ENCODE measurements around the gene PLCZ1.
"Not testable (repeated sequence)": the region's sequence is repeated elsewhere in the genome, so short reads cannot be mapped to it uniquely, and the experiment has no call there.

Gene PLCZ1

DNA sequence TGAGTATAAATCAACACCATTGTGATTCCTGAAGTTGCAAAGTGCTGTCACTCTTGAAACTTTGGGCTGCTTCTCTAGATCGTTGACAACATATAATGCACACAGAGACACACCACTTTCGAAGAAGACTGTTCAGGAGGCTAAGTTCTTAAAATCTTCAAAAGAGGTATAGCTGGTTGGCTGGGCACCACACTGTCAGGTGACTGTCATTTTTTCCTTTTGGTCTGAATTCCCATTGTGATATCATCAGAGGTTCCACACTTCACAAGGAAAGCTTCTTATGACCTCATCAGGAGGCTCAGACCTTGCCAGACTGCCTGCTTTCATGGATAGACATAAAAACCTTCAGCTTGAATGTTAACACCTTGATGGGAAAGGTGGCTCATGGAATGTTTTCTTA, at the start of gene PLCZ1, which contains the start of gene CAPZA3:
Gene PLCZ1, minus strand, starts transcription at position 194 of the 400 bp plus-strand sequence. CDS start 641 bp downstream, outside the sequence.
Gene CAPZA3, plus strand, starts transcription at position 301 of the 400 bp plus-strand sequence. CDS start 150 bp downstream, outside the sequence.
- DNase-seq (ENCODE audit: low spot score) = no peak

GRCh38 chr12:18785465-18785864, 47.7 kb upstream of the PLCZ1 start:
- DNase-seq (ENCODE audit: low spot score) = not testable (repeated sequence)

GRCh38 chr12:18782827-18783226, 45.0 kb upstream of the PLCZ1 start:
- no peak for DNase-seq (ENCODE audit: low spot score)

GRCh38 chr12:18766479-18766878, 28.7 kb upstream of the PLCZ1 start:
- not testable (repeated sequence) for DNase-seq (ENCODE audit: low spot score)

- no peak for DNase-seq (ENCODE audit: low spot score)
Observed at GRCh38 chr12:18755341-18755740, 17.5 kb upstream of the PLCZ1 start.

DNA sequence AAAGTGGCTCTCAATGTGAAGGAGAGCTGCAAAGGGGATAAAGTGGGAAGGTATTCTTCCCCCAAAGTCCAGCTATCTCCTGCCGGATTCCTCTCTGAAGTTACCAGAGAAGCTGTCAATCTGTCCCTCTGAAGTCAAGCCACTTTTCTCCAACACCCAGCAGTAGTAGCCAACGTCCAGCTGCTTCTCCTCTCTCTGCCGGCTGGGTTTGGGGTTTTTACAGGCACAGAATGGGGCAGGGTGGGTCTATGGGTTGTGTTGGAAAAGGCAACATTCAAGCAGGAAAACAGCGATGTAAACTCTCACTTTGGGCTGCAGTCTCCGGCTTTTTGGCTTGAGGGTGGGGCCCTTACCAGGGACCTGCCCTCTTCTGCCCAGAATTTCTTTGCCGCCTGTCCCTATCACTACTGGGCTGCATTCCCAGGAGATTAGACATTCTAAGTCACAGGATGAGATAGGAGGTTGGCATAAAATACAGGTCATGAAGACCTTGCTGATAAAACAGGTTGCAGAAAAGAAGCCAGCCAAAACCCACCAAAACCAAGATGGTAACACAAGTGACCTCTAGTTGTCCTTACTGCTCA, 16.4 kb upstream of the PLCZ1 start:
- no peak for DNase-seq (ENCODE audit: low spot score)

DNA sequence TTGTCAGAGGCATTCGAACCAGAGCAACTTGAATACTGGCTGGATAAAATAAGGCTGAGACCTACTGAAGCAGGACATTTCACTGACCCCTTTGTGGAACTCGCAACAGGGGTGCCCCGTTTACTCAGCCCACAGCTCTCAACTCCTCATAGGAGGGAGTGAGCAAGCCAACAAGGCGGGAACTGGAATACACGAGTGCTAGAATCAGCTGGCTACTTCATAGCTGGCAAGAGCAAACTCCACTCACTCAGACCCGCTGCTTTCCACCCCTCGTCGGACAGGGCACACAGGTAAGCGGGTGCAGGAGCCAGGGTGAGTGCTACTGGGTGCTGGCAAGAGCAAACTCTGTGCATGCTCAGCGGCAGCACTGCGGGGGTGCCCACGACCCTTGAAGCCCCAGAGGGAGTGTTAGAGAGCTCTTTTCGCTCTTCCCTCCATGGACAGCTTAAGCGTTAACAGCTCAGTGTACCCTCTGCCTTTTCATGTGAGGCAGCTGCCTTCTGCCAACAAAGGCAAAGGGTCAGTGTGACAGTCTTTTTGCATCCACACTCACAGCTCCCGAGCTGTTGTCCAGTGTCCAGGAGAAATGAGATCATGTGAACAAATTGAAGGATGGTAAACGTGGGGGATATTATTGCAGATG, 15.8 kb upstream of the PLCZ1 start:
- DNase-seq (ENCODE audit: low spot score) = no peak

DNA sequence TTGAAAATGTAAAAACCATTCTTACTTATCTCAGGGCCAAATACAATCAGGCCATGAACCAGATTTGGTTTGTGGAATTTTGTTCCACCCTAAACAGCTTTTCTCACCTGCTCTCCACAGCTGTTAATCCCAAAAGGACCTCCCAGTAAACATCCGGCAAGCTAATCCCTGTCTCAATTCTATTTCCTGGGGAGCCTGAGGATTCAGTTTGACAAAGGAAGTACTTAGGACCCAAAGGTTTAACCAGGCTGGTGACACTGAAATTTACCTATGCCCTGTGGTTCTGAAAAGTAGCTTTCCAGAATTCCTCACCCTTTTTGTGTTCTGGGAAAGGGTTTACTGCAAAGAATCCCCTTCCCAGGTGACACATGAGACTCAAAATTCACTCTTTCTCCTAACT, 15.1 kb upstream of the PLCZ1 start:
- DNase-seq (ENCODE audit: low spot score) = no peak

- DNase-seq (ENCODE audit: low spot score) = no peak
Observed at GRCh38 chr12:18752280-18752920, 14.6 kb upstream of the PLCZ1 start.

DNA sequence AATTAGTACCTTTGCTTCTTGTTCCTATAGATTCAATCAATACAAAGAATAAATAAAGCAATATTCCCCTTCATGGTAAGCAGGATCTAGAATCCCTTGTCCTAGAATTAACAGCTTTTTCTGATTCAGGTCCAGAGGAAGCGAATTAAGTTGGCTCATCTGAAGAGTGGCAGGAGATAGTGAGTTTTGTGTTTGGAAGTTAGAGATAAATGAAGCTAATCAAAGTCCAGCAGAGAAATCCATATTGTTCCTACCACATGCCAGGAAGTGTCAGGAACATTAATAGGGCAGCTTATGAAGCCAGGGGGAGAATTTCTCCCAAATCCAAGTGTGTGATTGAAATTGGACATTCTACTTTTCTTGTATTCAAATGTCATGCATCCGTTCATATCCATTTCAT, 14.1 kb upstream of the PLCZ1 start:
- no peak for DNase-seq (ENCODE audit: low spot score)

DNA sequence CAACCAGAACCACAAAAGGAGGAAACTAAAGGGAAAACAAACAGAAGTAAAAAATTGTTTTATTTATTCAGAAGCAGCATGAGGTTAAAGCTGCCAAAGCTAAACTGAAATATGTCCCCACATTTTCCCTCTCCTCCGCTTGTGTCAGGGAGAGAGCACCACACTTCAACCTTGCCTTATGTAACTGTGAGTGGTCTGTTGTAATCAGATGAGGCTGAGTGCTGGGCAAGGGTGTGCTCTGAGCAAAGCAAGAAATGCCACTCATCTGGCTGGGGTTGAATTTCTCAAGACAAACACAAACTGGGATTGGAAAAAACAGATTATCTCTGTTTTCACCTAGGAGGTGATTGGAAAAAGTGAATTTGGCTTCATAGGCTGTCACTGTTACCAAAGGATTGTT, 12.3 kb upstream of the PLCZ1 start:
- no peak for DNase-seq (ENCODE audit: low spot score)

DNA sequence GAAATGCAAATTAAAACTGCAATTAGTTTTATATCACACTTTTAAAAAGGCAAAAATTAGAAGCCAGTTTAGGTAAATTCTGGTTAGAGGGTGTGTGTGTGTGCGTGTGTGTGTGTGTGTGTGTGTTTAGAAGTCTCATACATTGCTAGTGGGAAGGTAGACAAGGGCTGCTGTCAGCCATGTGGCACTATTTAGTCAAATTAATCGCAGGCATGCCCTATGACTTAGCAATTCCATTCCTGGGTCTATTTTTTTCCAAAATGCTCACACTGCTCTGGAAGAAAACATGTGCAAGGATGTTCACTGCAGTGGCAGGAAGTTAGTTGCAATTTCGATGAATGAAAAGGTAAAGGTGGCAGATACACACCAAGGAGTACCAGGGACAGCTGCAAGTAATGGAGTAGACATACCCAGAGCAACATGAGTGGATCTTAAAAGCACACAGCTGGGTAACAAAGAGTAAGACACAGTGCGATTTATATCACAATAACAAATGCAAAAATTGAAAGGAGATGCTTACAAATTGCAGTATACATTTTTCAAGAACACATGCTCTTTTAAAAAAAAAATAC, 11.7 kb upstream of the PLCZ1 start:
- DNase-seq (ENCODE audit: low spot score) = no peak

- DNase-seq (ENCODE audit: low spot score) = no peak
Observed at GRCh38 chr12:18747895-18748294, 10.1 kb upstream of the PLCZ1 start.

- no peak for DNase-seq (ENCODE audit: low spot score)
Observed at GRCh38 chr12:18731156-18731555, 6.7 kb downstream of the PLCZ1 start.

DNA sequence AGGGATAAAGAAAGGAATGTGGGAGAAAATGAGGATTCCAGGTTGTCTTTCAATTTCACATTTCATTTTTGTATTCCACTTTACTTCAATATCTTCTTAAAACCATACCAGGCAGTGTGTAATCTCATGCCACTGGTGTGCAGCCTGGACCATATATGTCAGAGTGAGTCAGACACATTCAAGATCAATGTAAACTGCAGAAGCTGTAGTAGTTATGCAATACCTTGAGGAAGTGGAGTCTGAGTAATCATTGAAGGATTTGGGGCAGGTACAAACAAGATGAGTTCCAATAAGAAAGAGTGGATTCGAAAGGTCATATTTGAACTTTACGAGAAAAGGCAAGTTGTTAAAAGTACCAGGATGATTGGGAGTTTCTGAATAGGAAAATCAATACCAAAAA, 14.1 kb downstream of the PLCZ1 start:
- DNase-seq (ENCODE audit: low spot score) = no peak

DNA sequence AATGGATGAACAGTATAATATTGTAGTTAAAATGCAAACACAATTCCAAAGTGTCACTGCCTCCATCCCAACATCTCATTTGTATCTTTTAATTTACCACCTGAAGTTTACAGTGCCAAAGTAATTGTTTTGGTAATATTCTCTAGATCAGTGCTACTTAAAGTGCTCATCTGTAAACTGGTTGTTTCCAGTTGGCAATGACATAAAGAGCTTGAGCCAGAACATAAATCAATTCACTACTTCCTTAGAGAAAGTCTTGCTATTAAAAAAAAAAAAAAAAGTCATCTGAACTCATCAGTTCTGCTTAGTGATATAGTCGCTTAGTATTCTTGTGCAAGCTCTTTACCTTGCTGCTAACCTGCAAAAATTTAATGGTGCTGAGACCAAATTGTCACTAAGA, 16.4 kb downstream of the PLCZ1 start:
- no peak for DNase-seq (ENCODE audit: low spot score)

DNA sequence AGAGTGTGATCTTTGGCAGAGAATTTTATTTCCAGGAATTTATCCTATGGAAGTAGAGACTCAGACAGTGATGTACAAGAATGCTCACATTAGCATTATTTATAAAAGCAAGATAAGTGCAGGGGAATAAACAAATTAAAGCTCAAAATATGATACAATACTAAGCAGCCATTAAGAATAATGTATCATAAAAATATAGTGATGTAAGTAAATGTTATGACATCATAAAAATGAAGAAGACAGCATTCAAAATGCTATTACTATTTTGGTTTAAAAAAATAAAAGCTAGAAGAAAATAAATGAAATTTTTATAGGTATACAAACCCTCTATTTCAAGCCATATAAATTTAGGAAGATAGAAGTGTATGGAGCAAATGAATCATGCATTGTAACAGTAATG, 17.1 kb downstream of the PLCZ1 start:
- DNase-seq (ENCODE audit: low spot score) = no peak

GRCh38 chr12:18719922-18720510, 17.8 kb downstream of the PLCZ1 start:
- no peak for DNase-seq (ENCODE audit: low spot score)

- no peak for DNase-seq (ENCODE audit: low spot score)
Observed at GRCh38 chr12:18718462-18718861, 19.4 kb downstream of the PLCZ1 start.

GRCh38 chr12:18716236-18716635, 21.6 kb downstream of the PLCZ1 start:
- no peak for DNase-seq (ENCODE audit: low spot score)

GRCh38 chr12:18706798-18707197, 31.0 kb downstream of the PLCZ1 start:
- no peak for DNase-seq (ENCODE audit: low spot score)

DNA sequence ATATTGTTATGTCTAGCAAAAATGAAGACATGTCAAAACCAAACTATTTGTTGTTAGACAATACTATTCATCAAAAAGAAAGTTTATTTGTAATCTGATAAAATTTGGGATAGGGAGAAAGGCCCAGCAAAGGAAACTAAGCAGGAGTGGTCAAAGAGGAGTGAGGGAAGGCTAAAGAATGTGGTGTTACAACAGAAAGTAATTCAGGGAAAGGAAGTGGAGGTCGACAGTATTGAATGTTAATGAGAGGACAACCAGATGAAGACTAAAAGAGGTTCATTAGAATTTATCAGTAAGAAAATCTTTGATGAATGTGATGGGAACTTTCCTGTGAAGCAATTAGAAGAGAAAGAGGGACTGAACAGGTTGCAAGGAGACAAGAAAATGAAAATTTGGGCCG, 33.9 kb downstream of the PLCZ1 start:
- DNase-seq (ENCODE audit: low spot score) = no peak

DNA sequence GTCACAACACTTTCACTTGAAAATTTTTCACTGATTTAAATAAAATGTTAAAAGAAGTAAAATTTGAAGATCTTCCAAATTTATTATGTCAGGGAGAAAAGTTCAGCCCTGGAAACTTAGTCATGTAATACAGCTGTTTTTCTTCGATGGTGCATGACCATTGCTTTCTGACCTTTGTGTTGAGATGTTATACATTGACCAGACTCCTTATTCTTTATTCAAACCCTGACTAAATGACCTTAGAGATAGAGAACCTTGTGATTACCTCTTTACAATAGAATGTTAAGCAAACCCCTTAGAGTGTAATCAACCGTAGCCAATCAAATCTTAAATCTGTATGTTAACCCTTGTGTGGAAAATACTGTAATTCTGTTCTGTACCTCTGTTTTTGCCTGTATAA, 34.5 kb downstream of the PLCZ1 start:
- DNase-seq (ENCODE audit: low spot score) = no peak
